ENCODE results near the gene BCL2.

BCL2 gene

DNA sequence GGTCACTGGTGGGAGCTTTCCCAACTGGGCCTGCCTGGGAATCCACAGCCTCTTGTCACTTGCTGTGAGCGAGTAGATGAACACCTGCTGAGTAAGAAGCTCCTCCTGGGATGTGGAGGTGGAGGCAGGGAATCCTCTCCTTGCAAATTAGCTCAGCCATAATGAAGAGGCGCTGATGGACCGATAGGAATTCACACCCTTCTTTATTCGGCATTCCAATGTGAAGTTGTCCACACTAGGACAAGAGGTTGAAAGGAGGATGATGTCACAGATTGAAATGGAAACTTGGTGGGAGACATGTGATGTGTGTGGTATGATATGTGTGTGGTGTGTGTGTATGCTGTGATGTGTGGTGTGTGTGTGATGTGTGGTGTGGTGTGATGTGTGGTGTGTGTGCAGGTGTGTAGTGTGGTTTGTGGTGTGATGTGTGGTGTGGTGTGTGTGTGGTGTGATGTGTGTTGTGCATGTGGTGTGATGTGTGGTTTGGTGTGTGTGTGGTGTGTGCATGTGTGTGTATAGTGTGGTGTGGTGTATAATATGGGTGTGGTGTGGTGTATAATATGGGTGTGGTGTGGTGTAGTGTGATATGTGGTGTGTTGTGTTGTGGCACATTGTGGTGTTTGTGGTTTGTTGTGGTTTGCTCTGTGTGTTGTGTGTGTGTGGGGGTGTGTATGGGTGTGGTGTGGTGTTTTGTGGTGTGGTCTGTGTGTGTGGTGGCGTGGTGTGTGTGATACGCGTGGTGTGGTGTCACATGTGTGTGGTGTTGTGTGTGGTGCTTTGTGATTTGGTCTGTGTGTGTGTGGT is 216.4 kb downstream of the BCL2 start:
- DNase-seq (ENCODE audit: extremely low spot score, insufficient read length, low read depth) (no peak), FAIRE-seq (no peak)

GRCh38 chr18:63100630-63101055 is 218.9 kb downstream of the BCL2 start:
- FAIRE-seq (no peak), DNase-seq (ENCODE audit: extremely low spot score, insufficient read length, low read depth) (no peak)

DNA sequence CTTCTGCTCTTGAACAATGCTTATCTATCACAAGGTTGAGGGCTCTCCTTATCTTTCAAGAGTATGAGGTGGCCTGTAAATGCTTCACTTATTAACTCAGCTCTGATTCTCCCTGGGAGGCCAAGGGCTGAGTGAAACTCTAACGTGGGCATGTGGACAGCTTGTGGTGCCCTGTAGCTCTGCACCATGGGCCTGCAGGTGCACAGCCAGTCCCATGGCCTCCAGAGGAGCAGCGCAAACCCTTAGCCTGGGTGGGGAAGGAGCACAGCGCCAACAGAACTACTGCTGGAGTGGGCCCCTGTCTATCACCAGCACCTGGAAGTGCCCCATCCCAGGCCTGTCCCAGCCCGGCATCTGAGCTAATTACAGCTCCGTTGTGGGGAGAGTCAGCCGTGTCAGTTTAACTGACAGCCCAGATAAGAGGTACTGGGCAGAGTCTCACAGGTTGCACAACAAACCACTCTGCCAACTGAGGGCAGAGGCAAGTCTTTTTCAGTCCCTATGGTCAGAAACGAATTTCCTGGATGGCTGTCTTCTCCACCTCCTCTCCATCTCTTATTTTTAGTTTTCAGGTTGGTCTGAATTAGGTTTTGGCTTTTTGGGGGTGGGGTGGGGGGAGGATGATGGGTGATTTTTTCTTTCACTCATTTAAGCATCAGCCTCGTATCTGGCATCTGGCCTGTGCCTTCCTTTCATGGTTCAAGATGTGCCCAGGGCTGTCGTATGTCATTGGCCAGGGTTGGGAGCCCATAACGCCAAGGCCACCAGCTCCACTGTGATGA is 219.5 kb downstream of the BCL2 start:
- no peak for FAIRE-seq

GRCh38 chr18:63099091-63099840 is 220.3 kb downstream of the BCL2 start:
- no peak for DNase-seq (ENCODE audit: extremely low spot score, insufficient read length, low read depth)
- FAIRE-seq = no peak

More for the DNA sequence above, 219.5 kb downstream of the BCL2 start:
- peak; percentile 58 for DNase-seq (ENCODE audit: extremely low spot score, insufficient read length, low read depth)

GRCh38 chr18:63098018-63098981 is 221.3 kb downstream of the BCL2 start:
- peak; percentile 97 for FAIRE-seq
- no peak for DNase-seq (ENCODE audit: extremely low spot score, insufficient read length, low read depth)

DNA sequence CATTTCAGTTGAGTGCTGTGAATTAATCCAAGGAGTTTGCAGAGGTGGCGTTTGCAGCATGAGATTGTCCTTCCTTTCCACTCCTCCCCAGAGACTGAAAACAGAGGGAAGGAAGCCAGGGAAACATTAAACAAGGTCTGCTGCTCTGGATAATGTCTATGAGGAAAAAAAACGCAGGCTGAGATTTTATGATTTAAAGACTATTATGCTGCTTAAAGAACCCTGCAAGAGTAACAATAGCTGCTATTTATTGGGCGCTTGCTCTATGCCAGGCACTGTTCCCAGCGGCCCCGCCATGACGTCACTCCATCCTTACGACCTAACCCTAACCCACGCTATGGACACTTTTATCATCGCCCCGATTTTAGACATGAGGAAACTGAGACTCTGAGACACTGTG is 222.4 kb downstream of the BCL2 start:
- no peak for FAIRE-seq
- DNase-seq (ENCODE audit: extremely low spot score, insufficient read length, low read depth) = no peak

DNA sequence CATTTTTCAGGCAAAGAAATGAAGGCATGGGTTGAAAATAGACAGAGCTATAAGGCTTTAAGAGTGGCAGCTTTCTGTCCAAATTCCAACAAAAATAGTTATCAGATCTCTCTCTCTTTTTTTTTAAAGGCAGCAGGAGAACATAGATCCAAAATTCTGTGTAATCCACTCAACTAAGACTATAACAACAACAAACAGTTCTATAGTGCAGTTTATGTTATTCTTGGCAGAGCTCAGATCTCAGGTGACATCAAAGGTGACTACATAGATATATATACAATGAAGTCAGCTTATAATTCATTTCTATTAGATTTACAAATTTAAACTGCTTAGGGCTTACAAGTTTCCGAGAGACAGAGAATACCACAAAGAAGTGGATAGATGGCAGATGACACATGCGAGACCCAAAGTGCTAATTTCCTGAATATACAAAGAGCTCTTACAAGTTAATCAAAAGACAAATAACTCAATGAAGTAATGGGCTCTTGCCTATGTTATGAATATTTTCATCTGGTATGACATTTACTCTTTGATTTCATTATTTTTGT is 223.2 kb downstream of the BCL2 start:
- FAIRE-seq (no peak), DNase-seq (ENCODE audit: extremely low spot score, insufficient read length, low read depth) (no peak)

DNA sequence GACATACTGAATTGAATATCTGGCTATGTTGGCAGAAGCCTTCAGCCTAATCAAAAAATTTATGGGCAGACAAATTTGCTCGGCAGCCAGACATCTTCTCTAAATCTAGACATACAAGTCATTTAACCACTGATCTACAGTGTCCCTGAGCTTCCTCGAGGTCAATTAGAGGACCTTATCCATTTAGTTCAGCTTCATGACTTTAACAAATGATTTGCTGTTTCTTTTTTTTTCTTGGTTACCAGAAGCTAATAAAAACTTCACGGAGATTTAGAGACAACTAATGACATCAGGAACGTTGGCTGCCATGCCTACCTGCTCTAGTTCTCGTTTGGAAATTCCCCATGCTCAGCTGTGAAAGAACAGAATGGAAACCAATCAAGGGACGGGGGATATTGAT is 223.8 kb downstream of the BCL2 start:
- no peak for DNase-seq (ENCODE audit: extremely low spot score, insufficient read length, low read depth)
- FAIRE-seq = no peak

DNA sequence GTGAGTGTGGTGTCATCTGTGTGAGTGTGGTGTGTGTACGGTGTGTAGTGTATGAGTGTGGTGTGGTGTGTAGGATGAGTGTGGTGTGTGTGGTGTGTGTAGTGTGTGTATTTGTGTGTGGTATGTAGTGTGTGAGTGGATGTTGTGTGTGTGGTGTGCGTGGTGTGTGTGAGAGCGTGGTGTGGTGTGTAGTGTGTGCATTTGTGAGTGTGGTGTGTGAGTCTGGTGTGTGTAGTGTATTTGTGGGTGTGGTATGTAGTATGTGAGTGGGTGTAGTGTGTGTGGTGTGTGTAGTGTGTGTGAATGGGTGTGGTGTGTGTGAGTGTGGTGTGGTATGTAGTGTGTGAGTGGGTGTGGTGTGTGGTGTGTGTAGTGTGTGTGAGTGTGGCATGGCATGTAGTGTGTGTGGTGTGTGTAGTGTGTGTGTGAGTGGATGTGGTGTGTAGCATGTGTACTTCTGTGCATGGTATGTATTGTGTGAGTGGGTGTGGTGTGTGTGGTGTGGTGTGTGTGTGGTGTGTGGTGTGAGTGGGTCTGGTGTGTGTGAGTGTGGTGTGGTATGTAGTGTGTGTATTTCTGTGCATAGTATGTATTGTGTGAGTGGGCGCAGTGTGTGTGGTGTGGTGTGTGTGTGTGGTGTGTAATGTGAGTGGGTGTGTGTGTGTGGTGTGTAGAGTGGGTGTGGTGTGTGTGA is 227.8 kb downstream of the BCL2 start:
- FAIRE-seq = peak; percentile 56

DNA sequence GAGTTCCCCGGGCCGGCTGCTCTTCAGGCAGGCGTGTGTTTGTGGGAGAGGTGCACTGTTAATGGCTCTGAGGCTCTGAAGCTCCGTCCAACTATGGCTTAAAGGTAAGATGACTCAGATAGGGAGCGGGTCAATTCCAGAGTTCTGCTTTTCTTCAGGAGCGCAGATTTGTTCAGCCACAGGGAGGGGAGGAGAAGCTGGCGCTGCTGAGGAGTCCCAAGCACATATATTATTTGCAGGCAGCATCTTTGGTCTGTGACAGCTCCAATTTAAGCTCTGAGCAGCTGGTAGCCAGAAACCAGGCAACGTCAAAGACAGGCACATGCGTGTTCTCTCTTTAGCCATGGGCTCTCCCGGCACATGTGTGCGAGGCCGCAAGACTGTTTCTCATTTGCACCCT is 229.2 kb downstream of the BCL2 start:
- FAIRE-seq (no peak), DNase-seq (ENCODE audit: extremely low spot score, insufficient read length, low read depth) (no peak)

More for the DNA sequence above, 227.8 kb downstream of the BCL2 start:
- DNase-seq (ENCODE audit: extremely low spot score, insufficient read length, low read depth) = no peak

GRCh38 chr18:63089041-63089440 is 230.5 kb downstream of the BCL2 start:
- DNase-seq (ENCODE audit: extremely low spot score, insufficient read length, low read depth) (no peak), FAIRE-seq (no peak)

DNA sequence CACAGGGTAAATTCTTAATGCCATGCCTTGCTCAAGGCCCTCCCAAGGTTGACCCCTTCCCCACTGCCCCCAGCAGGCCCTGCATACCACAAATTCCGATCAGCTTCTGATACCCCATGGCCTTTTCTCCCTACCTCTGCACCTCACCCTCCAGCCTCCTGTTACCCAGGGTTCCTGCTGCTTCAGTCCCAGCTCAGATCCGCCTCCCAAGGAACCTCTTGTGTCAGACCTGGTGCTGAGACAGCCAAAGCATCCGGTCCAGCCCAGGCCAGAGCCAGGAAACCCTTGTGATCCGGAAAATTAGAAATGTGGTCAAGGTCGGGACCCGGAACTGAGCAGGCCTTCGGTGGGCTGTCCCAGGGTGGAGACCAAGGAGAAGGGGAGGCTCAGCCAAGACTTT is 231.3 kb downstream of the BCL2 start:
- FAIRE-seq = no peak
- no peak for DNase-seq (ENCODE audit: extremely low spot score, insufficient read length, low read depth)

- FAIRE-seq (peak; percentile 18), DNase-seq (ENCODE audit: extremely low spot score, insufficient read length, low read depth) (no peak)
Measured at GRCh38 chr18:63087421-63088230, 231.9 kb downstream of the BCL2 start.

GRCh38 chr18:63085611-63086010 is 234.0 kb downstream of the BCL2 start:
- FAIRE-seq = no peak
- DNase-seq (ENCODE audit: extremely low spot score, insufficient read length, low read depth) = no peak

DNA sequence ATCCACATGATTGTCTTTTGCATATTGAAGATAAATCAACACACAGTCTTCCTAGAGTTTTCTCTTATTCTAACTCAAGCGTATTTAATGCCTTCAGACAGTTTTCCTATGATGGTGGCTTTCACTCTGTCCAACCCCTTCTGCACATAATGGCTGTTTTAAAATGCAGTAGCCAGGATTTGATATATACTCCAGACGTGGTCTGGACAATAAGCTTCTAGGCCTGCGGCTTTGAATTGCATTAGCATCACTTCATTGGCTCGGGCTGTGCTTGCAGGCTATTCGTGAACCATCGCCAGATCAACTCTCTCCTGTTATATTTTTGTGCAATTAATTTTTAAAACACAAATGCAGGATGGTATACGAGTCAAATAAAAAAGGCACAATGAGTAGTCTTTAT is 235.3 kb downstream of the BCL2 start:
- FAIRE-seq (no peak), DNase-seq (ENCODE audit: extremely low spot score, insufficient read length, low read depth) (no peak)

- no peak for FAIRE-seq
- no peak for DNase-seq (ENCODE audit: extremely low spot score, insufficient read length, low read depth)
Measured at GRCh38 chr18:63083555-63083954, 236.0 kb downstream of the BCL2 start.

GRCh38 chr18:63083020-63083531 is 236.5 kb downstream of the BCL2 start:
- no peak for FAIRE-seq
- no peak for DNase-seq (ENCODE audit: extremely low spot score, insufficient read length, low read depth)
